ENCODE measurements around the gene SAMD4B. TPM values are rescaled to one million over a fixed set of nuclear protein-coding genes. Genes with fewer than 3 reads are reported as not detected.

SAMD4B gene
- total RNA-seq, 2 experiments from 2014 or later: 59.4 to 60.0 TPM

DNA sequence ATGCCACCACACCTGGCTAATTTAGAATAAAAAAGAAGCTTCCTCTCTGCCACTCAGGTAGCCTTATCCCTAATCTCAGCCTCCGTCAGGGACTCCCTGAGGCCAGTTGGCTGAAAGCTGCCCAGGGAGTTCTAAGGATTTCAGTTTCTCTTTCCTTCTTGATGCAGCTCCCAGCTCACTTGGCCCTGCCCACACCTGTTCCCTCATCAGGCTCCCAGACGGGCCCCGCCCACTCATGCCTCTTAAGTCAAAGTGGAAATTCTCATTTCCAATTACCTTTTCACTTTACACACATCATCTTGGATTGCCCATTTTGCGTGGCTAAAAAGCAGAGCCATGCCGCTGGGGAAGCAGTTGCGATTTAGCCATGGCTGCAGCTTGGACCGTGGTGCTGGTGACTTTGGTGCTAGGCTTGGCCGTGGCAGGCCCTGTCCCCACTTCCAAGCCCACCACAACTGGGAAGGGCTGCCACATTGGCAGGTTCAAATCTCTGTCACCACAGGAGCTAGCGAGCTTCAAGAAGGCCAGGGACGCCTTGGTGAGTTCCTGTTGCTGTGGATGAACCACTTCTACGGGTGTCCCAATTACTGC is 46.1 kb upstream of the SAMD4B start, which contains the start of gene IFNL1:
Gene IFNL1 (plus strand): TSS at position 353 of the 591 bp plus-strand sequence. CDS start 15 bp downstream, at position 368.
- H3K9me2 ChIP-seq (ENCODE audit: insufficient read depth, low read length): no peaks in the 10 kb centered on the region
- no peak within 1 kb of the TSS for H3K27ac ChIP-seq (ENCODE audit: low read depth, low read length, poor library complexity, severe bottlenecking)
- H4K20me1 ChIP-seq (ENCODE audit: insufficient read depth, low read length): no peaks in the 10 kb centered on the region
- no peaks in the 10 kb centered on the region for H3K36me3 ChIP-seq (ENCODE audit: insufficient read depth, low read length)
- no peak within 1 kb of the TSS for H2AFZ ChIP-seq (ENCODE audit: low read length)
- H3K79me2 ChIP-seq (ENCODE audit: insufficient read depth, low read depth, low read length): no peaks in the 10 kb centered on the region
- intact Hi-C loops (cut with micrococcal nuclease; ENCODE audit: unreplicated experiment): no loop called here
- TF ChIP-seq EZH2phosphoT487 (IDR thresholded peaks at IDR 0.05; ENCODE audit: borderline replicate concordance, low read depth, low read length): no peak
- TF ChIP-seq, protein P1, sequence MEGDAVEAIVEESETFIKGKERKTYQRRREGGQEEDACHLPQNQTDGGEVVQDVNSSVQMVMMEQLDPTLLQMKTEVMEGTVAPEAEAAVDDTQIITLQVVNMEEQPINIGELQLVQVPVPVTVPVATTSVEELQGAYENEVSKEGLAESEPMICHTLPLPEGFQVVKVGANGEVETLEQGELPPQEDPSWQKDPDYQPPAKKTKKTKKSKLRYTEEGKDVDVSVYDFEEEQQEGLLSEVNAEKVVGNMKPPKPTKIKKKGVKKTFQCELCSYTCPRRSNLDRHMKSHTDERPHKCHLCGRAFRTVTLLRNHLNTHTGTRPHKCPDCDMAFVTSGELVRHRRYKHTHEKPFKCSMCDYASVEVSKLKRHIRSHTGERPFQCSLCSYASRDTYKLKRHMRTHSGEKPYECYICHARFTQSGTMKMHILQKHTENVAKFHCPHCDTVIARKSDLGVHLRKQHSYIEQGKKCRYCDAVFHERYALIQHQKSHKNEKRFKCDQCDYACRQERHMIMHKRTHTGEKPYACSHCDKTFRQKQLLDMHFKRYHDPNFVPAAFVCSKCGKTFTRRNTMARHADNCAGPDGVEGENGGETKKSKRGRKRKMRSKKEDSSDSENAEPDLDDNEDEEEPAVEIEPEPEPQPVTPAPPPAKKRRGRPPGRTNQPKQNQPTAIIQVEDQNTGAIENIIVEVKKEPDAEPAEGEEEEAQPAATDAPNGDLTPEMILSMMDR (conservative IDR thresholded peaks at IDR 0.05; ENCODE audit: low read length): no peak
- H3K4me2 ChIP-seq (ENCODE audit: low read length): no peak within 1 kb of the TSS
- H3K4me3 ChIP-seq (ENCODE audit: low read depth, low read length, poor library complexity, severe bottlenecking): no peak within 1 kb of the TSS
- no peak for DNase-seq (ENCODE audit: low spot score)
- no peaks in the 10 kb centered on the region for H3K4me1 ChIP-seq (ENCODE audit: insufficient read depth, low read length, poor library complexity, severe bottlenecking)
- CTCF ChIA-PET (ENCODE audit: unreplicated experiment): interaction anchor here (0.6 kb wide), 1 partner anchor 329 kb away, joined by 4 read pairs; no protein-coding TSS in a partner anchor
- H3K9me3 ChIP-seq (ENCODE audit: low read length): no peaks in the 10 kb centered on the region
- POLR2A ChIA-PET: no interaction called here
- BruUV-seq (replicated peaks): no TSS peak

DNA sequence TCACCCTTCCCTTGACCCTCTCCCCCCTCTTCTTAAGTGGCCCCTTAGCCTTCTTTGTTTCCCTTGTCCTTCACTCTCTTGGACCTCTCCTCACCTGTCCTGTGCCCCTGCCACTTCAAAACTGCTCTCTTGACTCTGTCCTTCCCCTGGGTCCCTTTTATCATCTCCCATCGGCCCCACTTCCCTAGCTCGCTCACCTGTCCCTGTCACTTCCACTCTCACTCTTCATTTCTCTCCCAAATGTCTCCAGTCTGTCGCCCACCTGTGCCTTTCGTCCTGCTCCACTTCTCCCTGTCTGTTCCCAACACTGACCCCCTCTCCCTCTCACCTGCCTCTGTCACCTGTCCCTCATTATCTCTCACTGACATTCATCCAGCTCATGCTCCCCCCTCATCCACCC is 45.3 kb upstream of the SAMD4B start:
- TF ChIP-seq EZH2phosphoT487 (IDR thresholded peaks at IDR 0.05; ENCODE audit: borderline replicate concordance, low read depth, low read length): no peak
- TF ChIP-seq, protein P1 (conservative IDR thresholded peaks at IDR 0.05; ENCODE audit: low read length): no peak
- H3K4me3 ChIP-seq (ENCODE audit: low read depth, low read length, poor library complexity, severe bottlenecking): no peak overlapping the region
- intact Hi-C loops (cut with micrococcal nuclease; ENCODE audit: unreplicated experiment): no loop called here
- no peak overlapping the region for H3K4me2 ChIP-seq (ENCODE audit: low read length)
- no peaks in the 10 kb centered on the region for H4K20me1 ChIP-seq (ENCODE audit: insufficient read depth, low read length)
- no peaks in the 10 kb centered on the region for H3K9me2 ChIP-seq (ENCODE audit: insufficient read depth, low read length)
- CTCF ChIA-PET (ENCODE audit: unreplicated experiment): interaction anchor here (0.6 kb wide), 1 partner anchor 330 kb away, joined by 4 read pairs; no protein-coding TSS in a partner anchor
- no TSS peak for BruUV-seq (replicated peaks)
- no peaks in the 10 kb centered on the region for H3K9me3 ChIP-seq (ENCODE audit: low read length)
- no peaks in the 10 kb centered on the region for H3K79me2 ChIP-seq (ENCODE audit: insufficient read depth, low read depth, low read length)
- POLR2A ChIA-PET: interaction anchor here (0.7 kb wide), 1 partner anchor 206 kb away, joined by 3 read pairs; no protein-coding TSS in a partner anchor
- no peaks in the 10 kb centered on the region for H3K36me3 ChIP-seq (ENCODE audit: insufficient read depth, low read length)
- no peak overlapping the region for H2AFZ ChIP-seq (ENCODE audit: low read length)
- no peaks in the 10 kb centered on the region for H3K4me1 ChIP-seq (ENCODE audit: insufficient read depth, low read length, poor library complexity, severe bottlenecking)
- DNase-seq (ENCODE audit: low spot score): no peak
- H3K27ac ChIP-seq (ENCODE audit: low read depth, low read length, poor library complexity, severe bottlenecking): no peak overlapping the region

DNA sequence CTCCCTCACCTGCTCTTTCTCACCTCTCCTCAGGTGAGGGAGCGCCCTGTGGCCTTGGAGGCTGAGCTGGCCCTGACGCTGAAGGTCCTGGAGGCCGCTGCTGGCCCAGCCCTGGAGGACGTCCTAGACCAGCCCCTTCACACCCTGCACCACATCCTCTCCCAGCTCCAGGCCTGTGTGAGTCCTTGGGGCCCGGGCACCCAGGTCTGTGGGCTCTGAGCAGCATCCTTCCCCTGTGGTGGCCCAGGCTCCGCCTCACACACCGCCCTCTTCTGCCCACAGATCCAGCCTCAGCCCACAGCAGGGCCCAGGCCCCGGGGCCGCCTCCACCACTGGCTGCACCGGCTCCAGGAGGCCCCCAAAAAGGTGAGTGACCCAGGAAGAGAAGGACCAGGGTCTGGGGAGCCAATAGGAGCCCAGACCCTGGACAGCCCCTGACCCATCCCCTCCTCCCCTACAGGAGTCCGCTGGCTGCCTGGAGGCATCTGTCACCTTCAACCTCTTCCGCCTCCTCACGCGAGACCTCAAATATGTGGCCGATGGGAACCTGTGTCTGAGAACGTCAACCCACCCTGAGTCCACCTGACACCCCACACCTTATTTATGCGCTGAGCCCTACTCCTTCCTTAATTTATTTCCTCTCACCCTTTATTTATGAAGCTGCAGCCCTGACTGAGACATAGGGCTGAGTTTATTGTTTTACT is 44.1 kb upstream of the SAMD4B start:
- TF ChIP-seq EZH2phosphoT487 (IDR thresholded peaks at IDR 0.05; ENCODE audit: borderline replicate concordance, low read depth, low read length): no peak
- TF ChIP-seq, protein P1 (conservative IDR thresholded peaks at IDR 0.05; ENCODE audit: low read length): no peak
- Histone ChIP-seq H3K36me3 (ENCODE audit: insufficient read depth, low read length) (no peaks in the 10 kb centered on the region), H3K9me2 (ENCODE audit: insufficient read depth, low read length) (no peaks in the 10 kb centered on the region), H4K20me1 (ENCODE audit: insufficient read depth, low read length) (no peaks in the 10 kb centered on the region), H3K4me2 (ENCODE audit: low read length) (no peak overlapping the region), H3K27ac (ENCODE audit: low read depth, low read length, poor library complexity, severe bottlenecking) (no peak overlapping the region), H3K9me3 (ENCODE audit: low read length) (no peaks in the 10 kb centered on the region), H2AFZ (ENCODE audit: low read length) (no peak overlapping the region), H3K4me3 (ENCODE audit: low read depth, low read length, poor library complexity, severe bottlenecking) (no peak overlapping the region), H3K4me1 (ENCODE audit: insufficient read depth, low read length, poor library complexity, severe bottlenecking) (no peaks in the 10 kb centered on the region), H3K79me2 (ENCODE audit: insufficient read depth, low read depth, low read length) (no peaks in the 10 kb centered on the region)
- BruUV-seq (replicated peaks): no TSS peak
- intact Hi-C loops (cut with micrococcal nuclease; ENCODE audit: unreplicated experiment): no loop called here
- DNase-seq (ENCODE audit: low spot score): no peak
- CTCF ChIA-PET (ENCODE audit: unreplicated experiment): no interaction called here
- POLR2A ChIA-PET: no interaction called here
